ENCODE data around the gene UBASH3B. TPM values are rescaled to one million over a fixed set of nuclear protein-coding genes. Genes with fewer than 3 reads are reported as not detected.
"Not testable (repeated sequence)": the region's sequence is repeated elsewhere in the genome, so short reads cannot be mapped to it uniquely, and the experiment has no call there.

UBASH3B gene
- total and polyA plus RNA-seq, 11 donors: 0.72 to 19.0 (median 1.7) TPM

DNA sequence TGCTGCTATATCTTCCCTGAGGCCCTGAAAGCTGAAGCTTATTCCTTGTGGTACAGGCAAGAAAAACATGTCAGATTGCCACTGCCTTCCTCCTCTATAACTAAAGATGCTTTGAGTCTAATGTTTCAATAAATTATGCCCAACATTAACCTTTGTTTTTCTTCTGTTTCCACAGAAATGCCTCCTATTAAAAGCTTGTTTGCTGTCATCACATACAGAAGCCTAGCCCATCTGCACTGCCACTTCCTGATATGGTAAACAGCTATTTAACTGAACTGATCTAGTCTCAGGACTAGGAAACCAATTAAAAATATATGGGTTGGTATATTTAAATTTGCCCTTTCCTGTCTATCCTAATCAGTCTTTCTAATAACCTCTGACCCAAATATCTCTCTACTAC is 165.6 kb downstream of the UBASH3B start:
- Histone ChIP-seq H3K27ac (no peak overlapping the region), H3K9me3 (peaks cover 0 to 9% (median 0%) of the 10 kb centered on the region in 12 donors), H3K4me1 (peaks cover 0 to 16% (median 4%) of the 10 kb centered on the region in 12 donors), H3K27me3 (no peaks in the 10 kb centered on the region), H3K36me3 (no peaks in the 10 kb centered on the region), H3K4me3 (no peak overlapping the region)
- TF ChIP-seq, protein P1, sequence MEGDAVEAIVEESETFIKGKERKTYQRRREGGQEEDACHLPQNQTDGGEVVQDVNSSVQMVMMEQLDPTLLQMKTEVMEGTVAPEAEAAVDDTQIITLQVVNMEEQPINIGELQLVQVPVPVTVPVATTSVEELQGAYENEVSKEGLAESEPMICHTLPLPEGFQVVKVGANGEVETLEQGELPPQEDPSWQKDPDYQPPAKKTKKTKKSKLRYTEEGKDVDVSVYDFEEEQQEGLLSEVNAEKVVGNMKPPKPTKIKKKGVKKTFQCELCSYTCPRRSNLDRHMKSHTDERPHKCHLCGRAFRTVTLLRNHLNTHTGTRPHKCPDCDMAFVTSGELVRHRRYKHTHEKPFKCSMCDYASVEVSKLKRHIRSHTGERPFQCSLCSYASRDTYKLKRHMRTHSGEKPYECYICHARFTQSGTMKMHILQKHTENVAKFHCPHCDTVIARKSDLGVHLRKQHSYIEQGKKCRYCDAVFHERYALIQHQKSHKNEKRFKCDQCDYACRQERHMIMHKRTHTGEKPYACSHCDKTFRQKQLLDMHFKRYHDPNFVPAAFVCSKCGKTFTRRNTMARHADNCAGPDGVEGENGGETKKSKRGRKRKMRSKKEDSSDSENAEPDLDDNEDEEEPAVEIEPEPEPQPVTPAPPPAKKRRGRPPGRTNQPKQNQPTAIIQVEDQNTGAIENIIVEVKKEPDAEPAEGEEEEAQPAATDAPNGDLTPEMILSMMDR (IDR thresholded peaks at IDR 0.05): no peak
- TF ChIP-seq POLR2A (IDR thresholded peaks at IDR 0.05): no peak
- intact Hi-C loops (cut with DNase I): no loop called here
- DNase-seq (no peak), ATAC-seq (no peak)

DNA sequence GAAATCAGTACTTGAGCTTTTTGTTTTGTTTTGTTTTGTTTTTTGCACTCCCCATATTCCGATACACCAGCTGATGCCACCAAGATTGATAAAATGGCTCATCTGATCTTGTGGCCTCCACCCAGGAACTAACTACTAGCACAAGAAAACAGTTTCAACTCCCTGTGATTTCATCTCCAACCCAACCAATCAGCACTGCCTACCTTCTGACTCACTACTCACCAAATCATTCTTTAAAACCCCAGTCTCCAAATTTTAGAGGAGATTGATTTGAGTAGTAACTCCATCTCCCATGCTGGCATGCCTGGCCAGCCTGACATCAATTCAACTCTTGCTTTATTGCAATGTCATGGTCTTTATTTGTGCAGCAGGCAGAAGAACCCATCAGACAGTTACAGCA is 166.7 kb downstream of the UBASH3B start:
- H3K27ac ChIP-seq: no peak overlapping the region
- no peaks in the 10 kb centered on the region for H3K27me3 ChIP-seq
- TF ChIP-seq, protein P1 (IDR thresholded peaks at IDR 0.05): no peak
- TF ChIP-seq POLR2A (IDR thresholded peaks at IDR 0.05): no peak
- peaks cover 0 to 9% (median 0%) of the 10 kb centered on the region in 12 donors for H3K9me3 ChIP-seq
- ATAC-seq (no peak), DNase-seq (no peak)
- WGBS, 4 donors: 96 to 100% (median 97%) methylated on average over 1 of the region's 1 CpG
- H3K4me3 ChIP-seq: no peak overlapping the region
- no peaks in the 10 kb centered on the region for H3K36me3 ChIP-seq
- peaks cover 0 to 5% (median under 1%) of the 10 kb centered on the region in 12 donors for H3K4me1 ChIP-seq
- intact Hi-C loops (cut with DNase I): no loop called here

DNA sequence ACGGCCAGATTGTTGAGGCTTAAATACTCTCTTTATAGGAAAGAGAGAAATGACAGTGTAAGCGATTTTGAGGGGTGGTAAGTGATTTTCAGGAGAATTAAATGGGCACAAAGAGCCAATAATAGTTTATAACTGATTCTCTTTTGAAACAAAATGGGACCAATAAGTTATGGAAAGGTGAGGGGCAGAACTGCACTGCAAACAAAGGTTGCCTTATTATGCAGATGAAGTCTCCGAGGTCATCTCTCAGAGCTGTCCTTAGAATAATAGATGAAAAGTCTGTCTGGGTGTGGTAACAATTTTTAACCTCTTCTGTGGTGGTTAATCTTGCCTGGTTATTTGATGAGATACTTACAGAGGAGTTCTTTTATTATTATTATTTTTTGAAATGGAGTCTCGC is 168.0 kb downstream of the UBASH3B start:
- H3K4me3 ChIP-seq: no peak overlapping the region
- no peak for ATAC-seq
- H3K4me1 ChIP-seq: no peaks in the 10 kb centered on the region
- H3K36me3 ChIP-seq: no peaks in the 10 kb centered on the region
- H3K27me3 ChIP-seq: no peaks in the 10 kb centered on the region
- 82 to 94% (median 85%) methylated on average over 4 of the region's 4 CpGs for WGBS, 4 donors
- peaks cover 0 to 9% (median 0%) of the 10 kb centered on the region in 12 donors for H3K9me3 ChIP-seq
- H3K27ac ChIP-seq: no peak overlapping the region
- DNase-seq: no peak
- no peak for TF ChIP-seq POLR2A (IDR thresholded peaks at IDR 0.05)
- TF ChIP-seq, protein P1 (IDR thresholded peaks at IDR 0.05): no peak
- intact Hi-C loops (cut with DNase I): no loop called here

DNA sequence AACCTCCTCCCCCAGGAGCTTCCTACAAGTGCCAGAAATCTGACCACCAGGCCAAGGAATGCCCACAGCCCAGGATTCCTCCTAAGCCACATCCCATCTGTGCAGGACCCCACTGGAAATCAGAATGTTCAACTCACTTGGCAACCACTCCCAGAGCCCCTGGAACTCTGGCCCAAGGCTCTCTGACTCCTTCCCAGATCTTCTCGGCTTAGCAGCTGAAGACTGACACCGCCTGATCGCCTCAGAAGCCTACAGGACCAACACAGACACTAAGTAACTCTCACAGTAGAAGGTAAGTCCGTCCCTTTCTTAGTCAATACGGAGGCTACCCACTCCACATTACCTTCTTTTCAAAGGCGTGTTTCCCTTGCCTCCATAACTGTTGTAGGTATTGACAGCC is 173.8 kb downstream of the UBASH3B start:
- H3K9me3 ChIP-seq; H3K4me1 ChIP-seq; H3K36me3 ChIP-seq; DNase-seq; H3K27ac ChIP-seq; ATAC-seq; intact Hi-C loops (cut with DNase I); H3K4me3 ChIP-seq; H3K27me3 ChIP-seq: not testable (repeated sequence)
- 79 to 94% (median 91%) methylated on average over 6 of the region's 6 CpGs for WGBS, 4 donors

DNA sequence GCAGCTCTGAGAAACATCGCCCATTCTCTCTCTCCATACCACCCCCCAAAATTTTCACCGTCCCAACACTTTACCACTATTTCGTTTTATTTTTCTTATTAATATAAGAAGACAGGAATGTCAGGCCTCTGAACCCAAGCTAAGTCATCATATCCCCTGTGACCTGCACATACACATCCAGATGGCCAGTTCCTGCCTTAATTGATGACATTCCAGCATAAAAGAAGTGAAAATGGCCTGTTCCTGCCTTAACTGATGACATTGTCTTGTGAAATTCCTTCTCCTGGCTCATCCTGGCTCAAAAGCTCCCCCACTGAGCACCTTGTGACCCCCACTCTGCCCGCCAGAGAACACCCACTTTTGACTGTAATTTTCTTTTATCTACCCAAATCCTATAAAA is 176.8 kb downstream of the UBASH3B start:
- H3K27ac ChIP-seq; H3K9me3 ChIP-seq; H3K36me3 ChIP-seq; H3K4me1 ChIP-seq; H3K4me3 ChIP-seq; DNase-seq; H3K27me3 ChIP-seq; intact Hi-C loops (cut with DNase I); ATAC-seq: not testable (repeated sequence)
- 73 to 83% (median 81%) methylated on average over 4 of the region's 4 CpGs for WGBS, 4 donors
